Measurements from ENCODE around the gene C1QTNF9.
"Not testable (repeated sequence)": the region's sequence is repeated elsewhere in the genome, so short reads cannot be mapped to it uniquely, and the experiment has no call there.

C1QTNF9 gene, protein sequence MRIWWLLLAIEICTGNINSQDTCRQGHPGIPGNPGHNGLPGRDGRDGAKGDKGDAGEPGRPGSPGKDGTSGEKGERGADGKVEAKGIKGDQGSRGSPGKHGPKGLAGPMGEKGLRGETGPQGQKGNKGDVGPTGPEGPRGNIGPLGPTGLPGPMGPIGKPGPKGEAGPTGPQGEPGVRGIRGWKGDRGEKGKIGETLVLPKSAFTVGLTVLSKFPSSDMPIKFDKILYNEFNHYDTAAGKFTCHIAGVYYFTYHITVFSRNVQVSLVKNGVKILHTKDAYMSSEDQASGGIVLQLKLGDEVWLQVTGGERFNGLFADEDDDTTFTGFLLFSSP

GRCh38 chr13:24309300-24309699 is at the start of gene C1QTNF9:
C1QTNF9 (plus strand) TSS chr13:24309580; CDS start chr13:24316004, 6,424 bp downstream.
- not testable (repeated sequence) for DNase-seq (ENCODE audit: low spot score)

GRCh38 chr13:24261566-24261965 is 47.8 kb upstream of the C1QTNF9 start:
- DNase-seq (ENCODE audit: low spot score), result no peak

- no peak for DNase-seq (ENCODE audit: low spot score)
These were observed 45.7 kb upstream of the C1QTNF9 start for GRCh38 chr13:24263632-24264031.

DNA sequence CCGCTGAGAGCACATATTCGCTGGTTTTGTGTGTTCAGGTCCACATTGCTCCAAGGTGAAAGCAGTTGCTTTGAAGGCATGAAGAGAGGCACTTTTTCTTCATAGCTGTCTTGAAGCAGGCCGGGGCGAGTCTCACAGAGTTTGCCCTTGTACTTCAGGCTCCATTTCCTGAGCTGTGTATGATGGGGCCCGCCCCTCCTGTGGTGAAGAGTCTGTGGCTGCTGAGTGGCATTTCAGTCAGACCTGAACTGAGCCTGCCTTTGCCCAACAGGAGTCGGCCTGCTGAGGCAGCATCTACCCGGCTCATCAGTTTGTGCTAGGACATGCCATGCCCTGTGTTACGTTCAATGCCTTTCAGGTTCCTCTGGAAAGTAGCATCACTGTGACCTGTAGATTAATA is 44.4 kb upstream of the C1QTNF9 start:
- DNase-seq (ENCODE audit: low spot score), result no peak

- no peak for DNase-seq (ENCODE audit: low spot score)
These were observed 43.9 kb upstream of the C1QTNF9 start for GRCh38 chr13:24265453-24265852.

GRCh38 chr13:24267274-24267673 is 42.1 kb upstream of the C1QTNF9 start:
- no peak for DNase-seq (ENCODE audit: low spot score)

- DNase-seq (ENCODE audit: low spot score), result no peak
These were observed 41.6 kb upstream of the C1QTNF9 start for GRCh38 chr13:24267801-24268200.

DNA sequence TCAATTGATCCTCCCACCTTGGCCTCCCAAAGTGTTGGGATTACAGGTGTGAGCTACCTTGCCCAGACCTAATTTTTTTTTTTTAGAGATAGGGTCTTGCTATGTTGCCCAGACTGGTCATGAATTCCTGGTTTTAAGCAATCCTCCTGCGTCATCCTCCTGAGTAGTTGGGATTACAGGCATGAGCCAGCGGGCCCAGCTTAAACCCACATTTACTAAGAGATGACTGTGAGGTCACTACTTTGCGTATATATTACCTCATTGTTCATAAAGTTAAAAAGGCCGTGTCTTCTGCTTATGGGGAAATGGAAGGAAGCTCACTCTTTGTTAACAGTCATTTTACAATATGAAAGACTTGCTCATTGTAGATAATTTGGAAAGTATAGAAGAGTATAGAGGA is 39.6 kb upstream of the C1QTNF9 start:
- no peak for DNase-seq (ENCODE audit: low spot score)

GRCh38 chr13:24270639-24271141 is 38.7 kb upstream of the C1QTNF9 start:
- peak; percentile 61 for DNase-seq (ENCODE audit: low spot score)

DNA sequence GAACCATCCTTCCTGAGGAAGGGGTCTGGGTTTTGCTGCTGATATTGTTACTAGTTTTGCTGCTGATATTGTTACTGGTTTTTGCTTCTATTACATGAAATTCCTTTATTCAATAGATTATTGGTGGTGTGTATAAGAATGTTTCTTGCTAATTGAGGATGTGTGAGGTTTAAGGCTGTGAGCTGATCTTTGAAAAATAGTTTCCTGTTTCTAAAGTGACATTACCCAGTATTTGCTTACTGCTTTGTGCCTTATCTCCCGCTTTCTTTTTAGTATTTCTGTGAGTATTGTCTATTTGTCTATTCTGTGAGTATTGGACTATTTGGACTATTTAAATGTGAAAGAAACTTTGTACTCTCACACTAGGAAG is 38.2 kb upstream of the C1QTNF9 start:
- DNase-seq (ENCODE audit: low spot score), result no peak

DNA sequence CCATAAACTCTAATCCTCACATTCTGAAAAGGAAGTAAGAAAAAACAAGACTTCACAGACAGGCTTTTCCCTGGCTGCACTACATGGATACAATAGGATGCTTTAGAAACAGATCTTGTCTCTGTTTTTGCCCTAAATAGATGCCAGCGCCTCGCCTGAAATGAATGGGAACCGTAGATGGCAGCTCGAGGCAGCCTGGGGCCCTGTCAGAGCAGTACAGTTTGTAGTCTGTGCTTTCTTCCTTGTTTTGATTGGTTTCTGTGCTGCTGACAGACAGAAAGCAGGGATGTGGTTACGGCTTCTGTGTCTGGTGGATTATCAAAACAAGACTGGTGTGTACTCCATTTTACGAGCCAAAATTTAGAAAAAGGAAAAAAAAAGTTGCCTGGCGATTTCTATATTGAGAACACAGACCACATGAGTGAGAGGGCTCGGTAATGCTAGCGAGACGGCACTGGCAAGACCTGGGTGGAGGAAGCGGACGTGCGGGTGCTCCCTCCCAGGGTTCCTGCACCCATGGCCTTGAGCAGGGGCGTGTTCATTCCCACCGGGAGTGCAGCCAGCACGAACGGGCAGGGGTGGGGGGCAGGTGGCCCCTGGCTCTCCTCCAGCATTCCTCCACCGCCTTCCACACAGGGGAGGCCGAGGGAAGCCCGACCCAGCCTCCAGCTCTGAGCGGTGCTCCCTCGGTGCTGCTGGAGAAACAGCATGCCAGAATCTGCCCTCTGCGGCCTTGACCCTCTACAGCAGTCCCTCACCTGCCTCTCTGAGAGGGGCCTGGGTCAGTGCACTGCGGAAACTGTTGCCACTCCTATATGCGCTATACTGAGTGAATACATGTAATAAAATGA is 37.6 kb upstream of the C1QTNF9 start:
- peak; percentile 37 for DNase-seq (ENCODE audit: low spot score)

DNA sequence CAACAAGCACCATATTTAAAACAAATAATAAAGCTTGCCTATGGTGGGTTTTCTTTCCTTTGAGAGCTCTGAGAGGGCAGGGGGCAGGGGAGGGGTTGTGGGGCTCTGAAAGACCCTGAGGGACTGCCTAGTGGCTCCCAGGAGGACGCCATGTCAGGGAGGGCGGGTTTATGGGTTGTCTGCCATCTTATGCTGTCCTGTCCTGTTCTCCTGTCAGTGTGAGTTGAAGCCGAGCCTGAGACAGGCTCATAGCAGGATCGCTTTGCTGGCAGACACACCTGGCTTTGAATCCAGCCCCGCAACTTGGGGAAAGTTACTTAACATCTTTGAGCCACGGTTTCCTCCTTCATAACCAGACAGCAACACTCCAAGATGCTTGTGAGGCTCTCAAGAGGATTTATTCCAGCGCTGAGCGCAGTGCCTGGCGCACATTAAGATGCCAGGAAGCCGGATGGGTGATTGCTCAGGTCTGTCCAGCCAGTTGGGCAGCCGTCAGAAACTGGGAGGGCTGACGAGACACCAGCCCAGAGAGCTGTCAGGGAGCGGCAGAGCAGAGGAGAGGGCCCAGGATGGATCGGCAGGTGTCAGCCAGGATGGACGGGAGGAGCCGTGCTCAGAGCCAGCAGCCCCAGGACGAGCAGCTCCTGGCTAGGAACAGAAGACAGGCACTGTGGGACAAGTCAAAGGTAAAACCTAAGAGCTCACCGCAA is 36.8 kb upstream of the C1QTNF9 start:
- no peak for DNase-seq (ENCODE audit: low spot score)

GRCh38 chr13:24273926-24274325 is 35.5 kb upstream of the C1QTNF9 start:
- DNase-seq (ENCODE audit: low spot score), result no peak

GRCh38 chr13:24274452-24275021 is 34.8 kb upstream of the C1QTNF9 start:
- peak; percentile 69 for DNase-seq (ENCODE audit: low spot score)

- no peak for DNase-seq (ENCODE audit: low spot score)
These were observed 34.3 kb upstream of the C1QTNF9 start for GRCh38 chr13:24275041-24275440.

DNA sequence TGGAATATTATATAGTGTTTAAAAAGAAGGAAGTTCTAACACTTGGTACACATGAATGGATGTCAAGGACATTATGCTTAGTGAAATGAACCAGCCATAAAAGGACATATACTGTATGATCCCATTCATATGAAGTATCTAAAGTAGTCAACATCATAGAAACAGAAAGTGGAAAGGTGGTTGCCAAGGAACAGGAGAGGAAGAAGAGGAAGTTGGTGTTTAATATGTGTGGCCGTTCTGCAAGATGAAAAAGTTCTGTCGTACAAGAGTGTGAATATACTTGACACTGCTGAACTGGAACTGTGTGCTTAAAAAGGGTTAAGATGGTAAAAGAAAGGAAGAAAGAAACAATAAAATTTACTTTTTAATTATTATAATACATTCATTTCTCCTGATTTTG is 33.1 kb upstream of the C1QTNF9 start:
- DNase-seq (ENCODE audit: low spot score), result peak; percentile 52

GRCh38 chr13:24276861-24277260 is 32.5 kb upstream of the C1QTNF9 start:
- DNase-seq (ENCODE audit: low spot score), result no peak

DNA sequence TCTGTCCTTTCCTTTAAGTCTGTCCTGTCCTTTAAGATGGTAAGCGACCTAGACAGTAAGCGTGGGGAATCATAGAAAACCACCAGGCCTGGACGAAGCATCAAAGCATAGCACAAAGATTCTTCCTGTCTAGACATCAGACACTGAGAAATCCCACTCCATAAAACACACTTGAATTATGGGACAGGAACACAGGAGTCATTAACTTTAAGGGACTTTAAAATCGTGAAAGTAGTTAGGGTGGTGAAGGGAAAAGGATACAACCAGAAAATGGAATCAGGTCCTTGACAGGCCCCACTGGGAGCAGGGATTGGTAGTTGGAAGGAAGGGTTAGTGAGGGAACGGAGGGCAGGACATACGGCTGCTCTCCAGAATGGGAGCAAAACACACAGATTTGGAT is 31.6 kb upstream of the C1QTNF9 start:
- DNase-seq (ENCODE audit: low spot score), result no peak

DNA sequence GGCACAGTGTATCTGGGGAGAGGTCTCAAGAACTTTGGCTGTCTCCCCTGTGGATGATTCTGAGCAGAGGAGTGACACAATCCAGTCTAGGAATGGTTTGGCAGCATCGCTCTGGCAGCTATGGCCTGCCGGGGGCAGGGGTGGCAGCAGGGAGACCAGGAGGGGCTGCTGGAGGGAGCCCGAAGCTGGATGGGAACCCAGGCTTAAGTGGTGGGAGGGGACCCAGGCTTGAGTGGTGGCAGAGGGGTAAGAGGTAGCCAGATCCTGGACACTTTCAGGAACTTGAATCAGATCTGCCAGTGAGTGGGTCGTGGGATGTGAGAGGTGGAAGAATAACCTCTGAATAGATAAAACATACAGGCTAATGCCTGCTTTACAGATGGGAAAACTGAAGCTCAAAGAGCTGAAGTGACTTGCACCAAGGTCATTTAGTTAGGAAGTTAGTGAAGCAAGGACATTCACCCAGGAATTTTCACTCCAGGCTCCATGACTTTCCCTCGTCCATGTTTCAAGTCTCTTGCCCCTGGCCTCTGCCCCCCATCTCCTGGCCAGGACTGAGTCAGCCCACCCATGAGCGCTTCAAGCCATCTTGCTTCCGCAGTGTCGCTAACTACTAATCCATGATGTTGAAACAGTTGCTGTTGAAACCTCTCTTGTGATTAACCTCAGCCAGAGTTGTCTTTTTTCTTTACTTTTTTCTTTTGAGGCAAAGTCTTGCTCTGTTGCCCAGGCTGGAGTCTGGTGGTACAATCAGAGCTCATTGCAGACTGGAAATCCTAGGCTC is 29.9 kb upstream of the C1QTNF9 start:
- no peak for DNase-seq (ENCODE audit: low spot score)

DNA sequence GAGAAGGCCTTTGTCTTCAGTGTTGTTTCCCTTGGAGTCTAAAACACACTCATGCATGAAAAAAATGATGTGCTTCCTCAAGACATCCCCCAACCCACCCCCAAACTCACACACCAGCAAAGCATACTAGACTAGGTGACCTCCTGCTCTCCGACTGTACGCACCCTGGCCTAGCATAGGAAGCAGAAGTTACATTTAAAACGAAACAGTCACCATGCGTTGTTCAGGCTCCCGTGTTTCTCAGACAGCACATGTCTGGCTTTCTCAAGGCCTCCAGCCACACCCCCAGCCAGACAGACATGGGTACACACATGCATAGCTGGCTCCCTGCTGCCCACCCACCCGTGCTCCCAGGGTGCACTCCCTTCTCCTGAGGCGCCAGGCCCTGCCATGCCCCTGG is 28.7 kb upstream of the C1QTNF9 start:
- no peak for DNase-seq (ENCODE audit: low spot score)

All from NAMALWA (cell line).